BJ (cell line): ENCODE measurements around the gene LY6G6C. TPM values are rescaled to one million over a fixed set of nuclear protein-coding genes. Genes with fewer than 3 reads are reported as not detected.

Experiments
- CTCF ChIA-PET: fragments of 350-600 bp; formaldehyde crosslinking; extraction: SDS; loops from one replicate; lab custom pipeline; 2021; ENCODE audit warnings: antibody characterized with exemption, inconsistent platforms; lab: Yijun Ruan, JAX
- POLR2A ChIA-PET: fragments of 300-600 bp; sonication (Branson Sonifier 250); formaldehyde crosslinking; extraction: SDS; loops from one replicate; lab custom pipeline; 2021; ENCODE audit warnings: antibody characterized with exemption; lab: Charles Lee
- DNase-seq: peaks from one replicate; pipeline ENCODE4 v3.0.0-alpha.2; 2011; ENCODE audit warnings: low read depth
- H3K27me3 ChIP-seq: 2 replicates; pipeline ENCODE4 v1.6.0; 2011; ENCODE audit warnings: low read length; ENCODE audit not compliant: control insufficient read depth, insufficient read depth
- H3K36me3 ChIP-seq: 2 replicates; pipeline ENCODE4 v1.5.1; 2011; ENCODE audit warnings: low read length; ENCODE audit not compliant: control insufficient read depth, insufficient read depth
- H3K4me3 ChIP-seq: 2 replicates; pipeline ENCODE4 v1.5.1; 2011; ENCODE audit warnings: low read depth, mild to moderate bottlenecking, control low read depth, low read length
- CTCF ChIP-seq: IDR thresholded peaks from 2 replicates; pipeline ENCODE4 v1.5.1; 2011; ENCODE audit warnings: low read depth, mild to moderate bottlenecking, control low read depth, inconsistent platforms, low read length, moderate library complexity; ENCODE audit not compliant: insufficient read depth
- polyA plus RNA-seq: library from polyadenylated mRNA; depleted of rRNA; stranded (reverse); fragments of >200 nt; gene quantifications from 2 replicates; pipeline ENCODE4 v1.2.3, GENCODE V29; 2011

Gene LY6G6C
- polyA plus RNA-seq, 1 experiment = not detected

- Histone ChIP-seq H3K4me3 (no peak overlapping the region), H3K36me3 (no peaks in the 10 kb centered on the region; the same call in 1 of the 2 replicates), H3K27me3 (no peaks in the 10 kb centered on the region)
- CTCF ChIA-PET = interaction anchor here (1.0 kb wide), 1 partner anchor 64 kb away, joined by 3 read pairs; no protein-coding TSS in a partner anchor
- POLR2A ChIA-PET = interaction anchor here (0.8 kb wide), 1 partner anchor 33 kb away, joined by 3 read pairs; no protein-coding TSS in a partner anchor
- no peak for TF ChIP-seq CTCF
- DNase-seq = no peak
Measured at GRCh38 chr6:31762878-31763618, 41.5 kb upstream of the LY6G6C start.

GRCh38 chr6:31762356-31762755 lies 40.8 kb upstream of the LY6G6C start, which contains the start of gene SAPCD1:
Gene SAPCD1, plus strand, starts transcription at chr6:31762656. Its CDS starts 399 bp downstream, at chr6:31763055.
- no peaks in the 10 kb centered on the region for H3K27me3 ChIP-seq
- ChIA-PET CTCF (no interaction called here), POLR2A (no interaction called here)
- H3K4me3 ChIP-seq = no peak within 1 kb of the TSS
- no peak for TF ChIP-seq CTCF
- DNase-seq = no peak
- H3K36me3 ChIP-seq = no peaks in the 10 kb centered on the region; the same call in 1 of the 2 replicates

GRCh38 chr6:31761343-31761742 lies 39.8 kb upstream of the LY6G6C start:
- no peak for DNase-seq
- CTCF ChIA-PET = no interaction called here
- no peak overlapping the region for H3K4me3 ChIP-seq
- POLR2A ChIA-PET = no interaction called here
- no peaks in the 10 kb centered on the region; the same call in 1 of the 2 replicates for H3K36me3 ChIP-seq
- H3K27me3 ChIP-seq = no peaks in the 10 kb centered on the region
- no peak for TF ChIP-seq CTCF

GRCh38 chr6:31760790-31761189 lies 39.2 kb upstream of the LY6G6C start:
- DNase-seq = no peak
- H3K4me3 ChIP-seq = no peak overlapping the region
- ChIA-PET CTCF (interaction anchor here (3.1 kb wide), 1 partner anchor 9 kb away, joined by 12 read pairs; no protein-coding TSS in a partner anchor), POLR2A (no interaction called here)
- H3K36me3 ChIP-seq = no peaks in the 10 kb centered on the region; the same call in 1 of the 2 replicates
- no peak for TF ChIP-seq CTCF
- H3K27me3 ChIP-seq = no peaks in the 10 kb centered on the region

GRCh38 chr6:31758281-31758680 lies 36.7 kb upstream of the LY6G6C start:
- no peak for DNase-seq
- CTCF ChIA-PET = interaction anchor here (1.4 to 3.1 kb wide), 3 partner anchors 11 to 72 kb away, joined by 4 to 12 read pairs (median 7); no protein-coding TSS in a partner anchor
- H3K27me3 ChIP-seq = no peaks in the 10 kb centered on the region
- H3K4me3 ChIP-seq = no peak overlapping the region
- TF ChIP-seq CTCF = no peak
- POLR2A ChIA-PET = no interaction called here
- no peaks in the 10 kb centered on the region; the same call in 1 of the 2 replicates for H3K36me3 ChIP-seq
